Right forelimb (tissue), 1 donor: ENCODE data around the gene FAM227B.
"Not testable (repeated sequence)": the region's sequence is repeated elsewhere in the genome, so short reads cannot be mapped to it uniquely, and the experiment has no call there.

Experiments
- DNase-seq: peaks from one replicate; pipeline ENCODE4 v3.0.0-alpha.2; 2018

Gene FAM227B

GRCh38 chr15:49361370-49361769, 259.2 kb downstream of the FAM227B start:
- no peak for DNase-seq

- not testable (repeated sequence) for DNase-seq
Measured at GRCh38 chr15:49354439-49354838, 266.2 kb downstream of the FAM227B start.

GRCh38 chr15:49343546-49343945, 277.1 kb downstream of the FAM227B start:
- DNase-seq: no peak

GRCh38 chr15:49339656-49340055, 281.0 kb downstream of the FAM227B start:
- DNase-seq: no peak

- DNase-seq: no peak
Measured at GRCh38 chr15:49331951-49332350, 288.7 kb downstream of the FAM227B start.

- DNase-seq: no peak
Measured at GRCh38 chr15:49331442-49331841, 289.2 kb downstream of the FAM227B start.

- no peak for DNase-seq
Measured at GRCh38 chr15:49330166-49330565, 290.5 kb downstream of the FAM227B start.

GRCh38 chr15:49328941-49329340, 291.7 kb downstream of the FAM227B start:
- no peak for DNase-seq

- DNase-seq: no peak
Measured at GRCh38 chr15:49327927-49328326, 292.7 kb downstream of the FAM227B start.

- DNase-seq: no peak
Measured at GRCh38 chr15:49323207-49323606, 297.4 kb downstream of the FAM227B start.

GRCh38 chr15:49320351-49320750, 300.3 kb downstream of the FAM227B start:
- no peak for DNase-seq

GRCh38 chr15:49315391-49315823, 305.2 kb downstream of the FAM227B start:
- no peak for DNase-seq

GRCh38 chr15:49314716-49315115, 305.9 kb downstream of the FAM227B start:
- no peak for DNase-seq

- DNase-seq: no peak
Measured at GRCh38 chr15:49313650-49314049, 307.0 kb downstream of the FAM227B start.

GRCh38 chr15:49309889-49310288, 310.7 kb downstream of the FAM227B start:
- DNase-seq: no peak

GRCh38 chr15:49308686-49309085, 311.9 kb downstream of the FAM227B start:
- no peak for DNase-seq

- no peak for DNase-seq
Measured at GRCh38 chr15:49306551-49306950, 314.1 kb downstream of the FAM227B start.

GRCh38 chr15:49303003-49303402, 317.6 kb downstream of the FAM227B start:
- DNase-seq: no peak

- DNase-seq: no peak
Measured at GRCh38 chr15:49301562-49301961, 319.1 kb downstream of the FAM227B start.

GRCh38 chr15:49300856-49301255, 319.8 kb downstream of the FAM227B start:
- DNase-seq: no peak

GRCh38 chr15:49297584-49297983, 323.0 kb downstream of the FAM227B start:
- no peak for DNase-seq

- no peak for DNase-seq
Measured at GRCh38 chr15:49296258-49296657, 324.4 kb downstream of the FAM227B start.

GRCh38 chr15:49293941-49294340, 326.7 kb downstream of the FAM227B start:
- no peak for DNase-seq

GRCh38 chr15:49290191-49290590, 330.4 kb downstream of the FAM227B start:
- no peak for DNase-seq

GRCh38 chr15:49288391-49288790, 332.2 kb downstream of the FAM227B start:
- no peak for DNase-seq

GRCh38 chr15:49287481-49287880, 333.1 kb downstream of the FAM227B start:
- DNase-seq: no peak
